ENCODE measurements around the gene BFSP1. TPM values are rescaled to one million over a fixed set of nuclear protein-coding genes. Genes with fewer than 3 reads are reported as not detected.

BFSP1 gene
- total and polyA plus RNA-seq, 2 of the 8 experiments (the other 6 are each of a cell fraction or from before 2014, with no cell fraction given) = 1.5 to 2.5 TPM

GRCh38 chr20:17444091-17444490 lies 87.1 kb downstream of the BFSP1 start:
- ChIA-PET POLR2A (ENCODE audit: partially characterized antibody) (no interaction called here), CTCF (ENCODE audit: partially characterized antibody) (interaction anchor here (1.3 to 1.8 kb wide), 3 partner anchors 9 to 32 kb away, joined by 3 to 4 read pairs (median 3); no protein-coding TSS in a partner anchor)
- H4K5ac ChIP-seq (ENCODE audit: insufficient read length, low read depth, low read length) = no peak overlapping the region
- H3K18ac ChIP-seq (ENCODE audit: extremely low read depth, low read length) = no peak overlapping the region
- H2BK120ac ChIP-seq (replicated peaks; ENCODE audit: low read depth, low read length) = no peak overlapping the region
- no peak overlapping the region for H2BK15ac ChIP-seq (ENCODE audit: low read length)
- no peak overlapping the region for H2BK12ac ChIP-seq (ENCODE audit: low read depth, low read length)
- no peak for FAIRE-seq
- H3K4me1 ChIP-seq (replicated peaks in 1 of 4; ENCODE audit: control insufficient read depth in 3 of 4, insufficient read depth in 4 of 4, low read length in 3 of 4) = no peaks in the 10 kb centered on the region; a peak in 1 of 7 replicates
- H2BK5ac ChIP-seq (ENCODE audit: low read depth, low read length) = no peak overlapping the region
- H4K20me1 ChIP-seq (replicated peaks in 1 of 2; ENCODE audit: control insufficient read depth in 1 of 2, insufficient read depth in 2 of 2, low read length in 2 of 2) = no peaks in the 10 kb centered on the region
- H3K56ac ChIP-seq (replicated peaks; ENCODE audit: insufficient read length, low read depth, low read length) = no peak overlapping the region
- TF ChIP-seq BACH1 (IDR thresholded peaks at IDR 0.05; ENCODE audit: low read length) (no peak), E2F6 (IDR thresholded peaks at IDR 0.05) (no peak), ATF3 (IDR thresholded peaks at IDR 0.05; ENCODE audit: insufficient read depth, low read depth, low read length) (no peak), USF2 (IDR thresholded peaks at IDR 0.05; ENCODE audit: low read length) (no peak), GABPA (IDR thresholded peaks at IDR 0.05; ENCODE audit: borderline replicate concordance, insufficient read depth, low read length) (no peak), NANOG (IDR thresholded peaks at IDR 0.05; ENCODE audit: insufficient read depth, low read depth, low read length, poor library complexity, severe bottlenecking) (no peak)
- H3K4ac ChIP-seq (replicated peaks; ENCODE audit: insufficient read length, low read depth, low read length) = no peak overlapping the region
- H4K91ac ChIP-seq (replicated peaks; ENCODE audit: insufficient read length, low read length) = no peak overlapping the region
- no peak overlapping the region for H3K14ac ChIP-seq (ENCODE audit: insufficient read length)
- H3K79me2 ChIP-seq (ENCODE audit: control insufficient read depth in 1 of 2, insufficient read depth in 2 of 2, low read length in 2 of 2) = no peaks in the 10 kb centered on the region
- no peak overlapping the region for H3K23ac ChIP-seq (ENCODE audit: insufficient read length)
- no peaks in the 10 kb centered on the region for H3K36me3 ChIP-seq (ENCODE audit: control insufficient read depth in 2 of 4, insufficient read depth in 4 of 4, low read length in 3 of 4)
- H4K8ac ChIP-seq (ENCODE audit: extremely low read depth, insufficient read depth, low read length) = no peak overlapping the region
- 86% methylated on average over 2 of the region's 2 CpGs; no CpG with 5 or more reads in 1 of the 2 experiments for WGBS, 2 experiments (ENCODE audit: extremely low coverage in 1 of 2, insufficient coverage in 1 of 2, insufficient read length in 1 of 2, insufficient replicate concordance in 2 of 2, low coverage in 1 of 2, low lambda C conversion rate in 2 of 2, missing lambda C conversion rate in 1 of 2)
- no peaks in the 10 kb centered on the region for H3K79me1 ChIP-seq (ENCODE audit: low read depth, low read length)
- H3K23me2 ChIP-seq (ENCODE audit: low read depth, low read length) = no peaks in the 10 kb centered on the region
- H3K4me3 ChIP-seq (ENCODE audit: extremely low read depth in 1 of 4, insufficient read depth in 2 of 4, low read depth in 3 of 4, low read length in 4 of 4) = no peak overlapping the region
- no peak overlapping the region for H3K27ac ChIP-seq (ENCODE audit: low read depth, low read length)
- H3K27me3 ChIP-seq (replicated peaks in 1 of 4; ENCODE audit: control insufficient read depth in 3 of 4, extremely low read depth in 1 of 4, insufficient read depth in 3 of 4, low read length in 3 of 4) = no peaks in the 10 kb centered on the region; a peak in 1 of 7 replicates
- H2AK5ac ChIP-seq (ENCODE audit: low read depth, low read length) = no peak overlapping the region
- no peak for DNase-seq (ENCODE audit: low read depth in 1 of 2, low spot score in 2 of 2)
- no peak overlapping the region for H2AFZ ChIP-seq (ENCODE audit: low read length)
- H3K9me3 ChIP-seq (ENCODE audit: insufficient read depth in 2 of 2, low read depth in 1 of 2, low read length in 1 of 2) = no peaks in the 10 kb centered on the region
- H3K4me2 ChIP-seq (ENCODE audit: insufficient read depth in 1 of 2, low read depth in 2 of 2, low read length in 2 of 2) = no peak overlapping the region
- no peak overlapping the region for H2BK20ac ChIP-seq (ENCODE audit: low read length)
- no peak overlapping the region for H3K9ac ChIP-seq (replicated peaks in 1 of 4; ENCODE audit: extremely low read depth in 1 of 4, low read depth in 3 of 4, low read length in 3 of 4)
